ENCODE data around the gene ADGRV1. TPM values are rescaled to one million over a fixed set of nuclear protein-coding genes. Genes with fewer than 3 reads are reported as not detected.

The ADGRV1 gene
- polyA plus RNA-seq, 3 donors, result 0.18 to 0.33 TPM; not detected in 1

DNA sequence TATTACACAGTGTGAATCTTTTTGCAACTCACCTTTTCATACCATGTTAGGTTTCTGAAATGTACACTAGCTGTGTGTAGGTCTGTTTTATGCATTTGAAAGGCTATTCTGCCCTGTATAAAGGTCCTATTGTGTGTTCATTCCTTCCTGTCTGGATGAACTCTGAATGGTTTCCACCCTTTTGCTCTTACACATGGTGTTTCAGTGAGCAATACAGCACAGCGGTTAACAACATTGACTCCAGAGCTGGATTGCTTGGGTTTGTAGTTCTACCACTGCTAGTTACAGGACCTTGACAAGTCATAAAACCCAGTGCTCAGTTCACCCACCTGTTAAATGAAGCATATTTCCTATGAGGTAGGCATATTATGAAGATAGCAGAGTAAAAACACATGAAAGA lies 331.6 kb downstream of the ADGRV1 start:
- H3K27ac Mint-ChIP-seq, result no peak overlapping the region
- Histone ChIP-seq H3K36me3 (replicated peaks in 1 of 2; ENCODE audit: control insufficient read depth in 1 of 2, insufficient read depth in 2 of 2, low read length in 2 of 2) (no peaks in the 10 kb centered on the region), H2AFZ (ENCODE audit: insufficient read depth, low read depth, low read length, poor library complexity, severe bottlenecking) (no peak overlapping the region), H3K4me3 (replicated peaks in 1 of 3; ENCODE audit: low read depth in 2 of 3, low read length in 3 of 3) (no peak overlapping the region), H3K27me3 (ENCODE audit: control insufficient read depth in 2 of 2, insufficient read depth in 2 of 2, low read length in 2 of 2) (no peaks in the 10 kb centered on the region), H4K20me1 (ENCODE audit: insufficient read depth, low read length) (no peaks in the 10 kb centered on the region), H3K4me2 (replicated peaks; ENCODE audit: extremely low read depth, low read length, poor library complexity, severe bottlenecking) (no peak overlapping the region), H3K9me3 (replicated peaks in 1 of 2; ENCODE audit: control insufficient read depth in 1 of 2, insufficient read depth in 1 of 2, low read length in 2 of 2) (no peaks in the 10 kb centered on the region), H3K4me1 (ENCODE audit: control insufficient read depth in 1 of 2, insufficient read depth in 2 of 2, low read length in 2 of 2) (no peaks in the 10 kb centered on the region), H3K79me2 (ENCODE audit: insufficient read depth, low read length) (no peaks in the 10 kb centered on the region), H3K9ac (ENCODE audit: insufficient read depth, low read length, poor library complexity, severe bottlenecking) (no peak overlapping the region), H3K27ac (ENCODE audit: low read depth in 1 of 2, low read length in 2 of 2) (no peak overlapping the region)
- no peak for DNase-seq
- no peak overlapping the region for H3K4me3 Mint-ChIP-seq
- TF ChIP-seq CTCF (IDR thresholded peaks at IDR 0.05), result no peak
- H3K9me3 Mint-ChIP-seq, result no peaks in the 10 kb centered on the region
- no peaks in the 10 kb centered on the region for H3K36me3 Mint-ChIP-seq
- WGBS (ENCODE audit: insufficient coverage), result 100% methylated on average over 1 of the region's 1 CpG
- intact Hi-C loops (cut with micrococcal nuclease), result no loop called here
- H3K27me3 Mint-ChIP-seq (ENCODE audit: low read depth in 3 of 3), result no peaks in the 10 kb centered on the region
- no peaks in the 10 kb centered on the region for H3K4me1 Mint-ChIP-seq

GRCh38 chr5:90894866-90895420 lies 336.3 kb downstream of the ADGRV1 start:
- Histone ChIP-seq H3K36me3 (replicated peaks in 1 of 2; ENCODE audit: control insufficient read depth in 1 of 2, insufficient read depth in 2 of 2, low read length in 2 of 2) (no peaks in the 10 kb centered on the region), H2AFZ (ENCODE audit: insufficient read depth, low read depth, low read length, poor library complexity, severe bottlenecking) (no peak overlapping the region), H3K4me1 (ENCODE audit: control insufficient read depth in 1 of 2, insufficient read depth in 2 of 2, low read length in 2 of 2) (no peaks in the 10 kb centered on the region), H3K27me3 (ENCODE audit: control insufficient read depth in 2 of 2, insufficient read depth in 2 of 2, low read length in 2 of 2) (no peaks in the 10 kb centered on the region), H3K9ac (ENCODE audit: insufficient read depth, low read length, poor library complexity, severe bottlenecking) (no peak overlapping the region), H3K9me3 (replicated peaks in 1 of 2; ENCODE audit: control insufficient read depth in 1 of 2, insufficient read depth in 1 of 2, low read length in 2 of 2) (no peaks in the 10 kb centered on the region), H3K4me3 (replicated peaks in 1 of 3; ENCODE audit: low read depth in 2 of 3, low read length in 3 of 3) (no peak overlapping the region), H3K79me2 (ENCODE audit: insufficient read depth, low read length) (no peaks in the 10 kb centered on the region), H4K20me1 (ENCODE audit: insufficient read depth, low read length) (no peaks in the 10 kb centered on the region), H3K27ac (ENCODE audit: low read depth in 1 of 2, low read length in 2 of 2) (no peak overlapping the region), H3K4me2 (replicated peaks; ENCODE audit: extremely low read depth, low read length, poor library complexity, severe bottlenecking) (no peak overlapping the region)
- WGBS (ENCODE audit: insufficient coverage), result no CpG with 5 or more reads among the region's 2 CpGs
- DNase-seq, result no peak
- intact Hi-C loops (cut with micrococcal nuclease), result no loop called here
- no peaks in the 10 kb centered on the region for H3K27me3 Mint-ChIP-seq (ENCODE audit: low read depth in 3 of 3)
- no peak overlapping the region for H3K27ac Mint-ChIP-seq
- H3K9me3 Mint-ChIP-seq, result peaks cover 0 to 2% (median 0%) of the 10 kb centered on the region in 7 donors
- H3K36me3 Mint-ChIP-seq, result no peaks in the 10 kb centered on the region
- no peak overlapping the region for H3K4me3 Mint-ChIP-seq
- no peaks in the 10 kb centered on the region for H3K4me1 Mint-ChIP-seq
- no peak for TF ChIP-seq CTCF (IDR thresholded peaks at IDR 0.05)

Measured in CD14-positive monocyte (primary cell).